K562 (cell line): ENCODE data around the gene DSPP. TPM values are rescaled to one million over a fixed set of nuclear protein-coding genes. Genes with fewer than 3 reads are reported as not detected.
A peak's percentile ranks its signal among the peaks of the same experiment; 100 is the strongest.

Experiments
- ATAC-seq: fragments of 200-7000 bp; cut with Tn5 transposase; 3 replicates; pipeline ENCODE4 v1.9.1; 2020; ENCODE audit warnings: moderate library complexity
- BruUV-seq: library from RNA; stranded (reverse); fragments of 400-500 nt; replicated peaks from 2 replicates; lab custom pipeline; 2021; lab: Mats Ljungman, UMichigan
- CTCF ChIA-PET: fragments of 300-600 bp; formaldehyde crosslinking; extraction: SDS; loops from one replicate; lab custom pipeline; 2021; ENCODE audit warnings: low intra/inter-chr PET ratio; lab: Yijun Ruan, JAX
- POLR2A ChIA-PET: fragments of 300-600, 350-650 bp; sonication (Branson Sonifier 250); formaldehyde crosslinking; extraction: SDS; loops from one replicate; lab custom pipeline; 2021; ENCODE audit warnings: antibody characterized with exemption, inconsistent platforms; lab: Yijun Ruan, JAX
- DNase-seq, 4 experiments: peaks; one replicate each; pipeline versions ENCODE4 v3.0.0 to v3.0.0-alpha.2; 2011 to 2018; ENCODE audit warnings: low spot score in 3 of 4, mixed read lengths in 3 of 4; ENCODE audit errors: extremely low read depth in 1 of 4
- FAIRE-seq: peaks from 2 replicates; lab custom pipeline; 2011; peaks lifted over from hg19 to GRCh38; lab: Jason Lieb, UNC
- H2AFZ ChIP-seq: 2 replicates; pipeline ENCODE4 v1.6.0; 2011; ENCODE audit warnings: low read depth, low read length, control low read depth, inconsistent platforms
- H3K27ac ChIP-seq: fragments of 200-600 bp; 3 replicates; pipeline ENCODE4 v1.8.0; 2011; ENCODE audit warnings: low read depth, mild to moderate bottlenecking, control low read depth, inconsistent platforms, low read length, moderate library complexity, mixed read lengths; ENCODE audit errors: extremely low read depth
- H3K27me3 ChIP-seq, 2 experiments: fragments of 300-600 bp in 1 of 2; 2 replicates in 1 of 2; 3 replicates in 1 of 2; pipeline versions ENCODE4 v1.6.0 to v1.8.0; 2011; ENCODE audit warnings: inconsistent platforms in 2 of 2, low read length in 2 of 2, mild to moderate bottlenecking in 1 of 2, mixed read lengths in 1 of 2, moderate library complexity in 1 of 2; ENCODE audit not compliant: control insufficient read depth in 2 of 2, insufficient read depth in 2 of 2
- H3K36me3 ChIP-seq: fragments of 300-600 bp; 3 replicates; pipeline ENCODE4 v1.8.0; 2011; ENCODE audit warnings: mild to moderate bottlenecking, low read length, inconsistent platforms; ENCODE audit not compliant: control insufficient read depth, insufficient read depth
- H3K4me1 ChIP-seq, 2 experiments: fragments of 200-600 bp in 1 of 2; replicated peaks in 1 of 2; 2 replicates in 1 of 2; 3 replicates in 1 of 2; pipeline versions ENCODE4 v1.5.1 to v1.8.0; 2011; ENCODE audit warnings: inconsistent platforms in 2 of 2, low read length in 2 of 2, mild to moderate bottlenecking in 1 of 2, mixed read lengths in 1 of 2, moderate library complexity in 1 of 2; ENCODE audit not compliant: control insufficient read depth in 2 of 2, insufficient read depth in 2 of 2
- H3K4me2 ChIP-seq: 2 replicates; pipeline ENCODE4 v1.6.1; 2011; ENCODE audit warnings: low read length, control low read depth, inconsistent platforms, mixed read lengths; ENCODE audit not compliant: insufficient read depth
- H3K4me3 ChIP-seq: fragments of 200-600 bp; sonication (generic), shearing (Covaris generic); 2 replicates; pipeline ENCODE4 v1.5.1; 2016; ENCODE audit warnings: control low read depth, inconsistent platforms
- H3K79me2 ChIP-seq: fragments of 200-600 bp; 3 replicates; pipeline ENCODE4 v1.8.0; 2011; ENCODE audit warnings: low read length, inconsistent platforms; ENCODE audit not compliant: control insufficient read depth, insufficient read depth
- H3K9ac ChIP-seq, 2 experiments: 2 replicates each; pipeline versions ENCODE4 v1.6.0 to v1.6.1; 2011; ENCODE audit warnings: low read depth in 2 of 2, low read length in 2 of 2, control low read depth in 1 of 2, inconsistent platforms in 1 of 2, mild to moderate bottlenecking in 1 of 2, mixed read lengths in 1 of 2; ENCODE audit not compliant: insufficient read depth in 1 of 2
- H3K9me1 ChIP-seq: one replicate; pipeline ENCODE4 v1.6.0; 2011; ENCODE audit warnings: inconsistent platforms, mild to moderate bottlenecking, low read length, moderate library complexity; ENCODE audit not compliant: control insufficient read depth, insufficient read depth
- H3K9me3 ChIP-seq: replicated peaks from 2 replicates; pipeline ENCODE4 v1.5.1; 2011; ENCODE audit warnings: low read depth, low read length, inconsistent platforms; ENCODE audit not compliant: control insufficient read depth, insufficient read depth
- H4K20me1 ChIP-seq: replicated peaks from 2 replicates; pipeline ENCODE4 v1.6.1; 2011; ENCODE audit warnings: low read length, inconsistent platforms, mixed read lengths; ENCODE audit not compliant: control insufficient read depth, insufficient read depth
- ARNT ChIP-seq, 2 experiments: fragments of 450-650 bp; IDR thresholded peaks; 2 replicates each; pipeline ENCODE4 v1.6.1; 2016; ENCODE audit warnings: mild to moderate bottlenecking in 1 of 2
- C11orf30 ChIP-seq: fragments of 450-650 bp; IDR thresholded peaks from 2 replicates; pipeline ENCODE4 v1.6.1; 2016; ENCODE audit warnings: low read depth, mild to moderate bottlenecking
- CBX8 ChIP-seq: fragments of 200-600 bp; sonication (generic); IDR thresholded peaks from 2 replicates; pipeline ENCODE4 v1.6.1; 2012; ENCODE audit warnings: borderline replicate concordance, mixed run types, low read depth, mild to moderate bottlenecking, moderate library complexity, mixed read lengths, low read length, control low read depth, inconsistent platforms; ENCODE audit not compliant: poor library complexity, severe bottlenecking; ENCODE audit errors: extremely low read depth
- CC2D1A ChIP-seq: fragments of 450-650 bp; IDR thresholded peaks from 2 replicates; pipeline ENCODE4 v1.6.1; 2017; ENCODE audit warnings: mild to moderate bottlenecking
- CEBPB ChIP-seq: fragments of 450-650 bp; IDR thresholded peaks from 2 replicates; pipeline ENCODE4 v1.6.1; 2016; ENCODE audit warnings: missing genetic modification characterization, missing compliant biosample characterization
- KDM5B ChIP-seq: fragments of 200-600 bp; sonication (generic); IDR thresholded peaks from 2 replicates; pipeline ENCODE4 v1.6.1; 2012; ENCODE audit warnings: low read depth, mild to moderate bottlenecking, moderate library complexity, low read length, control low read depth, inconsistent platforms; ENCODE audit not compliant: insufficient replicate concordance
- MECOM ChIP-seq: fragments of 250-450 bp; sonication (Bioruptor Pico); IDR thresholded peaks from 2 replicates; pipeline ENCODE4 v1.8.0; 2022; ENCODE audit warnings: inconsistent platforms
- SETDB1 ChIP-seq: IDR thresholded peaks from one replicate; pipeline ENCODE4 v1.6.1; 2012; ENCODE audit warnings: low read length, control low read depth, inconsistent platforms
- STAT5A ChIP-seq: IDR thresholded peaks from 2 replicates; pipeline ENCODE4 v1.6.1; 2012; ENCODE audit warnings: low read length, inconsistent platforms, borderline replicate concordance
- TCF7L2 ChIP-seq: fragments of 150-350 bp; IDR thresholded peaks from 2 replicates; pipeline ENCODE4 v1.6.1; 2016; ENCODE audit warnings: low read depth, mild to moderate bottlenecking, low read length, moderate library complexity
- ZBED1 ChIP-seq: IDR thresholded peaks from 2 replicates; pipeline ENCODE4 v1.6.1; 2014
- ZNF316 ChIP-seq: fragments of 450-650 bp; IDR thresholded peaks from 2 replicates; pipeline ENCODE4 v1.6.1; 2016
- ZNF778 ChIP-seq: fragments of 450-650 bp; formaldehyde crosslinking; IDR thresholded peaks from 2 replicates; pipeline ENCODE4 v1.4.0; 2020; ENCODE audit warnings: mild to moderate bottlenecking, moderate library complexity
- WGBS: fragments of 100-300 bp; shearing (Covaris generic); methylation state at CpG from one replicate; pipeline ENCODE4 v1.1.6; 2016; ENCODE audit warnings: low coverage, mixed read lengths; ENCODE audit not compliant: insufficient coverage; ENCODE audit errors: missing lambda C conversion rate; 5-methylcytosine and 5-hydroxymethylcytosine counted together
- in situ Hi-C: fragments of 300-500 bp; cut with MboI; formaldehyde crosslinking; loops from 4 replicates; pipeline ENCODE4 v1.15.0; 2018; ENCODE audit warnings: inconsistent platforms, mixed read lengths
- intact Hi-C: fragments of 100-400 bp; cut with micrococcal nuclease; formaldehyde crosslinking; loops from 2 replicates; pipeline ENCODE4 v1.14.2; 2022
- polyA plus RNA-seq, 8 experiments: library from polyadenylated mRNA; depleted of rRNA in 4 of 8; stranded (reverse) in 5 of 8; unstranded in 3 of 8; fragments of >200 nt; fragmentation: Nextera tagmentation in 2 of 8; fragmentation: Illumina TruSeq in 1 of 8; extraction: Ambion mirVana in 2 of 8; extraction: Trizol in 1 of 8; gene quantifications; 2 replicates each; pipeline versions ENCODE4 v1.2.1 to v1.2.3, GENCODE V29; 2011 to 2014; ENCODE audit warnings: inconsistent platforms in 1 of 8, missing spikeins in 1 of 8
- total RNA-seq, 7 experiments: library from RNA; depleted of rRNA in 6 of 7; stranded (reverse); fragments of >200 nt in 6 of 7; fragmentation: Illumina TruSeq in 2 of 7; extraction: Trizol in 2 of 7; gene quantifications; 2 replicates each; pipeline versions ENCODE4 v1.2.1 to v1.2.3, GENCODE V29; 2011 to 2021; ENCODE audit warnings: low replicate concordance in 1 of 7
- TF ChIP-seq, protein P1 (sequence below): IDR thresholded peaks from 2 replicates; pipeline ENCODE4 v1.6.1; 2014; ENCODE audit warnings: antibody characterized with exemption
- TF ChIP-seq, protein P2 (sequence below): fragments of 250-450 bp; sonication (Bioruptor Pico); IDR thresholded peaks from 2 replicates; pipeline ENCODE4 v1.4.0; 2020; ENCODE audit warnings: mild to moderate bottlenecking, moderate library complexity, borderline replicate concordance

The DSPP gene
- total and polyA plus RNA-seq, 9 of the 15 experiments (the other 6 are each of a cell fraction or from before 2014, with no cell fraction given) = not detected

DNA sequence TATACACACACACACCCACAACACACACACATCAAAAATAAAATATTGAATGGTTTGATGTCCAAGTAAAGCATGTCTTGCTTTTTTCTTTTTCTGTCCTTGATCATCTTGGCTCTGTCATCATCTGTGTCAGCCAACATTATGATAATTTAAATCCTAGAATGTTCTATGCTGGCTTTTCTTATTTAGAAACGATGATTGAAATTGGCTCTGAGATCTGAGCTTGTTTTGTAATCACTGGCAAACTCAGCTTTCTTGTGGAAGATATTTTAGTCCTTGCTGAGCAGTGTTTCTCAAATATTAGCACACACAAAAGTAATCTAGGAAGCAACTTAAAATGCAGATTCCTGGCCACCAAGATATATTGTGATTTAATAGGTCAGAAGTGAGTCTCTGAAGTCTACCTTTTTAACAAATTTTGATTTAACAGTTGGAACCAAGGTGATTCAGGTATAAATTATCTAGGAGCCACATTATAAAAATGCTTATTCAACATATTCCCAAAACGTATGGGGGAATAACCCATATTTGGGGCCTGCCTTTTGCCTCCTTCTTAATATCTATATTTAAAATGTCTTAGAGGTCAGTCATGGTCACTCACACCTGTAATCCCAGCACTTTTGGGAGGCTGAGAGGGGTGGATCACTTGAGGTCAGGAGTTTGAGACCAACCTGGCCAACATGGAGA, 24.0 kb upstream of the DSPP start:
- ChIA-PET CTCF (no interaction called here), POLR2A (interaction anchor here (0.7 kb wide), 1 partner anchor 18 kb away, joined by 3 read pairs; no protein-coding TSS in a partner anchor)
- Histone ChIP-seq H3K9me1 (no peaks in the 10 kb centered on the region), H3K4me2 (no peak overlapping the region), H3K36me3 (no peaks in the 10 kb centered on the region), H3K9me3 (no peaks in the 10 kb centered on the region), H3K4me3 (no peak overlapping the region), H4K20me1 (no peaks in the 10 kb centered on the region), H3K79me2 (no peaks in the 10 kb centered on the region), H3K27me3 (peaks cover 0 to 4% of the 10 kb centered on the region in 2 experiments; a peak in 1 of 5 replicates), H2AFZ (no peak overlapping the region), H3K27ac (no peak overlapping the region), H3K4me1 (no peaks in the 10 kb centered on the region), H3K9ac (no peak overlapping the region)
- BruUV-seq = no TSS peak
- FAIRE-seq (no peak), ATAC-seq (no peak), DNase-seq (no peak)
- WGBS = 3% methylated on average over 2 of the region's 2 CpGs
- intact Hi-C loops (no loop called here), in situ Hi-C loops (no loop called here)
- no peak for TF ChIP-seq MECOM (CRISPR knock-in tag)
- TF ChIP-seq ZBED1 = no peak
- no peak for TF ChIP-seq STAT5A
- no peak for TF ChIP-seq CEBPB
- TF ChIP-seq ARNT (IDR thresholded peaks at IDR 0.05) = no peak
- TF ChIP-seq ZNF316 = peak; percentile 57
- TF ChIP-seq, protein P1, sequence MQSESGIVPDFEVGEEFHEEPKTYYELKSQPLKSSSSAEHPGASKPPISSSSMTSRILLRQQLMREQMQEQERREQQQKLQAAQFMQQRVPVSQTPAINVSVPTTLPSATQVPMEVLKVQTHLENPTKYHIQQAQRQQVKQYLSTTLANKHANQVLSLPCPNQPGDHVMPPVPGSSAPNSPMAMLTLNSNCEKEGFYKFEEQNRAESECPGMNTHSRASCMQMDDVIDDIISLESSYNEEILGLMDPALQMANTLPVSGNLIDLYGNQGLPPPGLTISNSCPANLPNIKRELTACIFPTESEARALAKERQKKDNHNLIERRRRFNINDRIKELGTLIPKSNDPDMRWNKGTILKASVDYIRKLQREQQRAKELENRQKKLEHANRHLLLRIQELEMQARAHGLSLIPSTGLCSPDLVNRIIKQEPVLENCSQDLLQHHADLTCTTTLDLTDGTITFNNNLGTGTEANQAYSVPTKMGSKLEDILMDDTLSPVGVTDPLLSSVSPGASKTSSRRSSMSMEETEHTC = no peak
- TF ChIP-seq TCF7L2 = no peak
- no peak for TF ChIP-seq CC2D1A
- no peak for TF ChIP-seq CBX8
- TF ChIP-seq ZNF778 (CRISPR knock-in tag) = no peak
- no peak for TF ChIP-seq SETDB1
- TF ChIP-seq, protein P2, sequence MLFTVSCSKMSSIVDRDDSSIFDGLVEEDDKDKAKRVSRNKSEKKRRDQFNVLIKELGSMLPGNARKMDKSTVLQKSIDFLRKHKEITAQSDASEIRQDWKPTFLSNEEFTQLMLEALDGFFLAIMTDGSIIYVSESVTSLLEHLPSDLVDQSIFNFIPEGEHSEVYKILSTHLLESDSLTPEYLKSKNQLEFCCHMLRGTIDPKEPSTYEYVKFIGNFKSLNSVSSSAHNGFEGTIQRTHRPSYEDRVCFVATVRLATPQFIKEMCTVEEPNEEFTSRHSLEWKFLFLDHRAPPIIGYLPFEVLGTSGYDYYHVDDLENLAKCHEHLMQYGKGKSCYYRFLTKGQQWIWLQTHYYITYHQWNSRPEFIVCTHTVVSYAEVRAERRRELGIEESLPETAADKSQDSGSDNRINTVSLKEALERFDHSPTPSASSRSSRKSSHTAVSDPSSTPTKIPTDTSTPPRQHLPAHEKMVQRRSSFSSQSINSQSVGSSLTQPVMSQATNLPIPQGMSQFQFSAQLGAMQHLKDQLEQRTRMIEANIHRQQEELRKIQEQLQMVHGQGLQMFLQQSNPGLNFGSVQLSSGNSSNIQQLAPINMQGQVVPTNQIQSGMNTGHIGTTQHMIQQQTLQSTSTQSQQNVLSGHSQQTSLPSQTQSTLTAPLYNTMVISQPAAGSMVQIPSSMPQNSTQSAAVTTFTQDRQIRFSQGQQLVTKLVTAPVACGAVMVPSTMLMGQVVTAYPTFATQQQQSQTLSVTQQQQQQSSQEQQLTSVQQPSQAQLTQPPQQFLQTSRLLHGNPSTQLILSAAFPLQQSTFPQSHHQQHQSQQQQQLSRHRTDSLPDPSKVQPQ (CRISPR knock-in tag) = no peak
- TF ChIP-seq KDM5B = no peak
- peak; percentile 30; the same call in 1 of the 2 replicates for TF ChIP-seq C11orf30
